Germinal center (tissue), 1 donor: ENCODE results near the gene GATA5.

Experiments
- DNase-seq: peaks from one replicate; pipeline ENCODE4 v3.0.0; 2012; ENCODE audit warnings: mixed read lengths, low spot score

GATA5 gene

GRCh38 chr20:62415354-62416111 is 60.3 kb downstream of the GATA5 start:
- no peak for DNase-seq

DNA sequence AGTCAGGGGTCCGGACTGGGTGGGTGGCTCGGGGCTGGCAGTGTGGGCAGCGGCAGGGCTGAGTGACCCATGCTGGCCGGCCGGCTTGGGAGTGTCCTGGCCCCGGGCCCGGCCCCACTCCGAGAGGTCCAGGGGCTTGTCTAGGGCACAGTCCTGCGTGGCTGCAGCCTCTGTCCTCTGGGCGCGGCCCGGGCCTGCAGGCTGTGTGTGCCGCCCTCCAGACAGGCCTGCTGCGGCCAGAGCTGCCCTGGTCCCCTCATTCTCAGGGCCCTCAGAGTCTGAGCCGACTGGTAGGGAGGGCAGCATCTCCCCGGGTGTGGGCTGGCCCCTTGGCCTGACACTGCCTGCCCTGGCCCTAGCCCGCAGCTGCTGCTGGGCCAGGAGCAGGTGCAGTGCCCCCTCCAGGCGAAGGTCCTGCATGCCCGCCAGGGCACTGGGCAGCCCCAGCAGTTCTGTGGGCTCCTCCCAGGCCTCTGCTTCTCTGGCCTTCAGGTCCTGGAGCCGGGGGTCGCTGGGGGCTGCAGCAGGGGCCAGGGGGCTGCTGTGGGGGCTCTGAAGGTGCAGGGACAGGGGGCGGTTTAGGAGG is 61.8 kb downstream of the GATA5 start:
- no peak for DNase-seq
